T-helper 1 cell treated with Interleukin-12 subunit alpha and Interleukin-12 subunit beta and Interleukin-4 antibody, amounts not matched to agents 30 μg/mL and 1 μg/mL, for 36 hours (primary cell): ENCODE data around the gene UBALD1.
A peak's percentile ranks its signal among the peaks of the same experiment; 100 is the strongest.
"Not testable (repeated sequence)": the region's sequence is repeated elsewhere in the genome, so short reads cannot be mapped to it uniquely, and the experiment has no call there.

Experiments used
- H3K27ac Mint-ChIP-seq: one replicate; pipeline ENCODE4 v1.8.0; 2021; ENCODE audit warnings: mild to moderate bottlenecking, mixed read lengths
- H3K27me3 Mint-ChIP-seq: one replicate; pipeline ENCODE4 v1.8.0; 2021; ENCODE audit warnings: low read depth, mixed read lengths
- H3K36me3 Mint-ChIP-seq: one replicate; pipeline ENCODE4 v1.8.0; 2021; ENCODE audit warnings: low read depth, mixed read lengths
- H3K4me1 Mint-ChIP-seq: one replicate; pipeline ENCODE4 v1.8.0; 2021; ENCODE audit warnings: low read depth, mixed read lengths
- H3K4me3 Mint-ChIP-seq: one replicate; pipeline ENCODE4 v1.8.0; 2021; ENCODE audit warnings: mild to moderate bottlenecking, moderate library complexity, mixed read lengths
- H3K9me3 Mint-ChIP-seq: one replicate; pipeline ENCODE4 v1.8.0; 2021; ENCODE audit warnings: mixed read lengths

The UBALD1 gene

DNA sequence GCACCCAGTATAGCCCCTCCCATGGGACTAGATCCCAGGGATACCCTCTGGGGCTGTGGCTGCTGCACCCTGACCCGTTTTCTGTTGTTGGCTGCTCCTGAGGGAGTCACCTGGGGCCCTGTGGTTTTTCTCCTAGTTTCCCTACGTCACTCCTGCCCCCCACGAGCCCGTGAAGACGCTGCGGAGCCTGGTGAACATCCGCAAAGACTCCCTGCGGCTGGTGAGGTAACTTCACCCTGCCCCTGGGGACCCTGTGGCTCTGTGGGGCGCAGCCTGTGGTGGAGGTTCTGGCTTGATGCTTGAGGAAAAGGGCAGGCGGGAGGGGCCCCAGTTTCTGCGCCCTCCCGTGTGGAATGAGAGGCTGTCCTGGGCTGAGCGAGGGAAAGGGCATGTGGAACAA, 37.1 kb upstream of the UBALD1 start:
- Mint-ChIP-seq H3K4me3 (no peak overlapping the region), H3K4me1 (peaks cover 20% of the 10 kb centered on the region), H3K9me3 (no peaks in the 10 kb centered on the region), H3K27me3 (no peaks in the 10 kb centered on the region), H3K36me3 (peaks cover 19% of the 10 kb centered on the region), H3K27ac (no peak overlapping the region)

DNA sequence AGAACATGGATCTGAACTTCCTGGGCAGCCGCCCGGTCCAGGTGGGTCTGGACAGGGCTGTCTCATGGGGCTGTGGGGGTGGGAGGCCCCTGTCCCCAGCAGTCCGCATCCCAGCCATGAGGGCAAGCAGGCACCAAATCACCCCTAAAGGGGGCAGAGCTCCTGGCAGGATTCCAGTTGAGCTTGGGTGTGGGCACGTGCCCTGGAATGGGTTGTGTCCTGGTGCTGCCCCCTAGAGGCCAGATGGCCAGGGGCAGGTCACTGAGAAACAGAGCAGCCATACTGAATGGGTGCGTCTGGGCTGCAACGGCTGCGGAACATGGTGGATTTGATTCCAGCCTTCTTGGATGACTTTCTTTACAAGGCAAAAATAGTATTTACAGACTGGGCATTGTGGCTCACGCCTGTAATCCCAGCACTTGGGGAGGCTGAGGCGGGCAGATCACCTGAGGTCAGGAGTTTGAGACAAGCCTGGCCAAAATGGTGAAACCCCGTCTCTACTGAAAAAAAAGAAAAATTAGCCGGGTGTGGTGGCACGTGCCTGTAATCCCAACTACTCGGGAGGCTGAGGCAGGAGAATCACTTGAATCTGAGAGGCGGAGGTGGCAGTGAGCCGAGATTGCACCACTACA, 35.9 kb upstream of the UBALD1 start:
- H3K9me3 Mint-ChIP-seq, H3K27me3 Mint-ChIP-seq, H3K4me3 Mint-ChIP-seq: not testable (repeated sequence)
- Mint-ChIP-seq H3K4me1 (peaks cover 20% of the 10 kb centered on the region), H3K36me3 (peaks cover 18% of the 10 kb centered on the region), H3K27ac (peak overlapping the region; percentile 49)

DNA sequence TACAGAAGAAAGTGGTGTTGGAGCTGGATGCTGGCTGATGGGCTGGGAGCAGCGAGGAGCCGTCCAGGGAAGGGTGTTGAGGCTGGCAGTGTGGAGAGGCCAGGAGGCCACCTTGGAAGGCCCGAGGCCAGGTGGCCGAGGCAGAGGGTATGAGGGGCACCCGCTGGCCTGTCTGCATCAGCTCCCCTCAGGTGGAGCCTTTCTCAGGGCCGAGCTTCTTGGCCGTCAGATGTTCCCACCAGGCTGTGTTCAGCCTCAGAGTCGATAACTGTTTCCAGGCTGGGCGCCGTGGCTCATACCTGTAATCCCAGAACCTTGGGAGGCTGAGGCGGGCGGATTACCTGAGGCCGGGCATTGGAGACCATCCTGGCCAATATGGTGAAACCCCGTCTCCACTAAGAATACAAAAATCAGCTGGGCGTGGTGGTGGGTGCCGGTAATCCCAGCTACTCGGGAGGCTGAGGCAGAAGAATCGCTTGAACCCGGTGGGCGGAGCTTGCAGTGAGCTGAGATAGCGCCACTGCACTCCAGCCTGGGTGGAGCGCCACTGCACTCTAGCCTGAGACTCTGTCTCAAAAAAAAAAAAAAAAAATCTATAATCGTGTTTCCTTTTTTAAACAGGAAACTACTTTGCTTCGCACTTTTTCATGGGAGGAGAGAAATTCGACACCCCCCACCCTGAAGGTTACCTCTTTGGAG, 35.2 kb upstream of the UBALD1 start:
- Mint-ChIP-seq H3K4me3 (no peak overlapping the region), H3K9me3 (no peaks in the 10 kb centered on the region), H3K4me1 (peaks cover 20% of the 10 kb centered on the region), H3K36me3 (peaks cover 22% of the 10 kb centered on the region), H3K27me3 (no peaks in the 10 kb centered on the region), H3K27ac (no peak overlapping the region)

DNA sequence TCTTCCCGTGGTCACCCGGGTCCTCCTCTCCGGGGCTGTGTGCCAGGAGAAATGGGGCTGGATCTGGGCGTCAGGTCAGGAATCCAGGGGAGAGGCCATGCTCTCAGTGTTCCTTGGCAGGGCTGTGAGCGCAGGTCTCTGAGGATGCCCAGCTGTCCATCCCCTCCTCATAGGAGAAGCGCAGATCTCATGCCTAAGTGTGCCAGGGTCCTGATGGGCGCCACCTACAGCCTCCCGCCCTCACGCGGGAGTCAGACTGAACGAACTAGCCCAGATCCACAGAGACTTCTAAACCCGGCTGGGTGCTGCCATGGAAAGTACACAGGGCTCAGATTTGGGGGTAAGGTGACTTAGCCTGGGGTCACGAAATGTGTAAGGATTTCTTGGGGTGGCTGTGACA, 34.2 kb upstream of the UBALD1 start:
- Mint-ChIP-seq H3K27me3 (no peaks in the 10 kb centered on the region), H3K36me3 (peaks cover 22% of the 10 kb centered on the region), H3K4me3 (no peak overlapping the region), H3K9me3 (no peaks in the 10 kb centered on the region), H3K4me1 (peaks cover 20% of the 10 kb centered on the region), H3K27ac (peak overlapping the region; percentile 68)

DNA sequence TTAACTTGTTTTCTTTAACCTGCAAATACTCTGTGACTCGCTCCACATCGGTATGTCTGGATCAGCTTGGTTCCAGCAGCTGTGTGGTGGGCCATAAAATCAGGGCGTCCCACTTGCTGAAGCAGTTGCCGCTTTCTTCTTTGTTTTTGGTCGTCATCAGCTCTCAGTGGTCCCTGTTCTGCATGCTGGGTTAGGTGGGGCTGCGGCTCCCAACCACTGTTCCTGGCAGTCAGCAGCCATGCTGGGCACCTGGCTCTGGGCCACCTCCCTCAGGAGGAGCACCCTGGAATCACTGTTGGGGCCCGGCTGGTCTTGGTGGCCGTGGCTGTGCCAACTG, 32.9 kb upstream of the UBALD1 start:
- Mint-ChIP-seq H3K27me3 (no peaks in the 10 kb centered on the region), H3K9me3 (no peaks in the 10 kb centered on the region), H3K4me3 (no peak overlapping the region), H3K27ac (peak overlapping the region; percentile 7), H3K36me3 (peaks cover 18% of the 10 kb centered on the region), H3K4me1 (peaks cover 20% of the 10 kb centered on the region)

DNA sequence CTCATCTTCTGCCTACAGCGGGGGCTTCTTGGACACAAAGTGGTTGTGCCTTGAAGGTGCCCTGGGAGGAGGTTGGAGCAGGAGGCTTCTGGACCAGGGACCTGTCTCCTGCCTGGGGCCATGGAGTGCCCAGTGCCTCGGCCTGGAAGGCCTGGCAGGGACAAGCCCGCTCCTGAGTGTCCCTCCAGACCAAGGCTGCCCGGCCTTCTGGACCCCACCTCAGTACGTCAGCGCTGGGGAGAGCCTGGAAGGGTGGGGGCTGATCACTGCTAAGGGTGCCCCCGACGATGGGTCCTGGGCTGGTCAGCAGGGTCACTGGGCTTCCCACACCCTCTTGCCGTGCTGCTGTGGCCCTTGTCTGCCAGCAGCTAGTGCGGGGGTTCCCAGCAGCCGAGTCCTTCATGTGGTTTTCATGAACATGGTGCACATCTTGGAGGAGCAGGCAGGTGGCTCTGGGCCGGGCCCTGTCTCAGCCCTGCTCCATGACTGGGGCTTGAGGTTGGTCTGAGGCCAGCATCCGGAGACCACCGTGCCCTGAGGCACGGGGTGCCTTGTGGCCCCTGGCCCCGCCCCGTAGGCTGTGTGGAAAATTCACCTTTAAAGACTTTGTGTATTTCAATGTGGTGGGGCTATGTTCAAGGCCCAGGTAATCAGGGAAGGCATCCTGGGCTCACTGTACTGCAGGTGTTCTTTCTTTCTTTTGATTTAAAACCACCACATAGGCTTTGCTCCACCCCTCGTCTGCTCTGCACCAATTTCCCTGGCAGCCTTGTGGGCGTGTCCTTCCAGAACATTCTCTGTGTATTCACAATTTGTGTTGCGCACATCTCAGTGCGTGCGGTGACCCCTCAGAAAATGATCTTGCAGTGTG, 32.3 kb upstream of the UBALD1 start:
- Mint-ChIP-seq H3K4me1 (peaks cover 20% of the 10 kb centered on the region), H3K27ac (no peak overlapping the region)

DNA sequence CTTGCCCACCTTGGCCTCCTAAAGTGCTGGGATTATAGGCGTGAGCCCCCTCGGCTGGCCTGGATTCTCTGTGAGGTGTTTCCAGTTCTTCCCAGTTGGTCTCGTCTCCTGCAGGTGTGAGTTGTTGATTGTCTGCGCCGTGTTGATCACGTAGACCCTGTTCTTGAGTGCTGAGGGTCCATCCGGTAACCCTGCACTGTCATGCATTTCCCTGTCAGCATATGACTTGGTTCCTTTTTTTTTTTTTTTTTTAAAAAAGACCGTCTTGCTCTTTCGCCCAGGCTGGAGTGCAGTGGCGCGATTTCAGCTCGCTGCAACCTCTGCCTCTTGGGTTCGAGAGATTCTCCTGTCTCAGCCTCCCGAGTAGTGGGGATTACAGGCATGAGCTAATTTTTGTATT, 27.2 kb upstream of the UBALD1 start:
- H3K4me3 Mint-ChIP-seq, result no peak overlapping the region

More for the DNA sequence above, 32.3 kb upstream of the UBALD1 start:
- Mint-ChIP-seq H3K27me3 (no peaks in the 10 kb centered on the region), H3K9me3 (no peaks in the 10 kb centered on the region), H3K36me3 (peaks cover 18% of the 10 kb centered on the region), H3K4me3 (no peak overlapping the region)

DNA sequence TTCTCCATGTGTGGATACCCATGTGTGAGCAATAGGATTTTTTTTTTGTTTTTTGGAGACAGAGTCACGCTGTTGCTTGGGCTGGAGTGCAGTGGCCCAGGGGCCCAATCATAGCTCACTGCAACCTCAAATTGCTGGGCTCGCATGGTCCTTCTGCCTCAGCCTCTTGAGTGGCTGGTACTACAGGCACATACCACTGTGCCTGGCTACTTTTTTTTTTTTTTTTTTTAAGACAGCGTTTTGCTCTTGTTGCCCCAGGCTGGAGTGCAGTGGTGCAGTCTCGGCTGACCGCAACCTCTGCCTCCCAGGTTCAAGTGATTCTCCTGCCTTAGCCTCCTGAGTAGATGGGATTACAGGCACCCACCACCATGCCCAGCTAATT, 26.6 kb upstream of the UBALD1 start:
- Mint-ChIP-seq H3K27ac (peak overlapping the region; percentile 34), H3K27me3 (no peaks in the 10 kb centered on the region), H3K36me3 (peaks cover 12% of the 10 kb centered on the region), H3K4me3 (no peak overlapping the region), H3K4me1 (peaks cover 4% of the 10 kb centered on the region), H3K9me3 (no peaks in the 10 kb centered on the region)

More for the DNA sequence above, 27.2 kb upstream of the UBALD1 start:
- Mint-ChIP-seq H3K27me3 (no peaks in the 10 kb centered on the region), H3K27ac (no peak overlapping the region), H3K4me1 (peaks cover 4% of the 10 kb centered on the region), H3K36me3 (peaks cover 10% of the 10 kb centered on the region), H3K9me3 (no peaks in the 10 kb centered on the region)

DNA sequence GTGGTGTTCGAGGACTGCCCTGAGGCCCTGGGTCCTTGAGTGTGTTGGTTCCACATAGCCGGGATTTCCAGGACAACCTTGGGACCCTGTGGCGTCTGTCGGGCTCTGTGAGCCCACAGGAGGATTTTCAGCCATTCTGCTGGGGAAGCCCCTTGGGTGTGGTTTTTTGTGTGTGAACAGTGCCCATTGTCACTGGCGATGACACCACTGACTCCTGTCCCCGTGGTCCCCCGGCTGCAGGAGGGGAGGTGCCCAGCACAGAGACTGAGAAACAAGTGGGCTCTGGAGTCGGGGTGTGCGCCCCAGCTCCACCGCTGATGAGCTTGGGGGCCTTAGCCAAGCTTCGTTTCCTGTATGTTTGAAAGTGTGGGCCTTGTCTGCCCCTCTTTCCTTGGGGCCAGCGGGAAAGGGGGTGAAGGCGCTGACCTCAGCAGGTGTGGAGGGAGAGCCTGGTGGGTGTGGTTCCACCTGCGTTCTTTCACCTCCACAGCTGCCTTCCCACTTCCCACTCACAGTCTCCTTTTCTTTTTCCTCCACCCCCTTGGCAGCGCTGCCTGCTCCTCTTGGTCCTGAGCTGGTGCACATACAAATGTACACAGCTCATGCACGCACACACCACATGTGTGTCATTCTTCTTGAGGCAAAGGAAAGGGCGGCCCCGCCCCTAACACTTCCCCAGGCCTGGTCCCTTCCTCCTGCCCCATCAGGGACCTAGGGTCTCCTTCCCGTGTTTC, 26.1 kb upstream of the UBALD1 start:
- H3K4me1 Mint-ChIP-seq, result peaks cover 4% of the 10 kb centered on the region
- H3K36me3 Mint-ChIP-seq, result peaks cover 12% of the 10 kb centered on the region
- H3K27me3 Mint-ChIP-seq, result no peaks in the 10 kb centered on the region
- H3K9me3 Mint-ChIP-seq, result no peaks in the 10 kb centered on the region
- peak overlapping the region; percentile 34 for H3K27ac Mint-ChIP-seq
- H3K4me3 Mint-ChIP-seq, result no peak overlapping the region

DNA sequence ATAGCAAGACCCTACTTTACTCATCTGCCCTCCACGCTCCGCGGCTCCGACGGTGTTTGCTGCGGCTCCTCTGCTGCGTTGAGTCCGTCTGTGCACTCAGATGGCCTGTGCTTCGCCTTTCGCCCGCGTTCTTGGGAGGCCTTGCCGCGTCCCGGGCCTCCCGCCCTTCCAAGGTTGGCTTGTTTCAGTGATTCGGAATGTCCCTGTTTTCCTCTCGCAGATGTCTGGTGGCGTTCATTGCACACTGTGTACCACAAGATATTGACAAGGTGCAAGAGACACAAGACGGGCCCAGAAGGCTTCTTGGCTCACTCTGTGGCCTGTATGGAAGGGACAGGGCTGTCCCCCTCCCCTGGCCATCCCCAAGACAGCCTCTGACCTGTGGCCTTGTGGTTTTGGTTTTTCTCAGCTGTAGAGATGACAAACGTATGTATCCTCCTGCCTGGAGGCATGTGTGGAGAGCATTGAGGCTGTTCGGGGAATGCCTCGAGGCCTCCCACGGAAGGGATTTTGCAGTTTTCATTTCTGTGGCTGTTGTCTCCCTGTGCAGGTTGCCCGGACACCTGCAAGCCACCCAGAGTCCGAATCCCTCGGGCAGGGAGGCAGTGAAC, 25.3 kb upstream of the UBALD1 start:
- Mint-ChIP-seq H3K4me3 (no peak overlapping the region), H3K4me1 (peaks cover 4% of the 10 kb centered on the region), H3K27me3 (no peaks in the 10 kb centered on the region), H3K27ac (no peak overlapping the region), H3K9me3 (no peaks in the 10 kb centered on the region), H3K36me3 (peaks cover 6% of the 10 kb centered on the region)

DNA sequence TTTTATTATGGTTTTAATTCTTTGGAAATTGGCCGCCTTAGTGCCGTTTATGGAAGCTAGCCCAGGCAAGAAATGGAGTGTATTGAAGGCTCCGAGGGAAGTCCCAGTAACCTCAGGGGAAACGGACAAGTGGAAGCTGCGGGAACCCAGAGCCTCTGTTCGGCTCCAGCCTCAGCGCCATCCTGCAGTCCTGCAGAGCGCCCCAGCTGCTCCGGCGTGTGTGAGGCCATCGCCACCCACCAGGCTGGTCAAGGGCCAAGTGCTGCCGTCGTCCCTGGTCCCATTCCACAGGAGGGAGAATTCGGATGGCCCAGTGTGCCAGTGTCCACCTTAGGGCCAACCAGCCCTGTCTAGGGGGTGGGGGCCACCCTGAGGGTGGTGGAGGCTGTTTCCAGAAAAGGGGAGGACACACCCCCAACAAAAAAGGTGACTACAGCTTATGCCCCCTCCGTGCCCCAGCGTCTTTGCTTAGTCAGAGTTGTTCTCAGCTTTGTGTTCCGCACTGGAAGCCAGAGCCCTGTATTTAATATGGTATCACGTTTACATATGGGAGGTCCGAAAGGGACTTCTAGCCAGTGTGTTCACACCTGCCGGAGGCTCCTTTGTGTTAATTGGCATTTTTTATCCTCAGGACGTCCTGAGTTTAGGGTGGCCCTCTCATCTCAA, 22.9 kb upstream of the UBALD1 start:
- H3K27me3 Mint-ChIP-seq, result no peaks in the 10 kb centered on the region
- no peak overlapping the region for H3K27ac Mint-ChIP-seq
- peaks cover 7% of the 10 kb centered on the region for H3K36me3 Mint-ChIP-seq
- H3K9me3 Mint-ChIP-seq, result no peaks in the 10 kb centered on the region
- no peak overlapping the region for H3K4me3 Mint-ChIP-seq
- peaks cover 4% of the 10 kb centered on the region for H3K4me1 Mint-ChIP-seq

DNA sequence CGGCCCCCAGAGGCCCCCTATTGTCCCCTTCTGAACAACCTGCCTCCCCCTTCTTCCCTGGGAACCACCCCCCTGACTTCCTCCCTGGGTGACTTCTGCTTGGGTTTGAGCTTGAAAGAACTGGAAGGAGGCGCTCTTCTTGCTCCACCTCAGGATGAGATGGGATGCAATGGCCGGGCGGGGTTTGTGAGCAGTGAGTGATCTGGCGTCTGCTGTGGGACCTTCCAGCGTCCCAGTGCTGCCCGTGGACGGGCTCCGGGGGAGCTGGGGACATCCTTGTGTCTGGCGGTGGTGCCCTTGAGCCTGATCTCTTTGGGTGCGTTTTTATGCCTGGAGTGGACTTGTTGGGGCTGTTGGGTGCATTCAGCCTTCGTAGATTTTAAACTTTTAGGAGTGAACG, 21.5 kb upstream of the UBALD1 start:
- Mint-ChIP-seq H3K27me3 (no peaks in the 10 kb centered on the region), H3K4me3 (no peak overlapping the region), H3K9me3 (peaks cover 3% of the 10 kb centered on the region), H3K4me1 (peaks cover 4% of the 10 kb centered on the region), H3K27ac (no peak overlapping the region), H3K36me3 (peaks cover 9% of the 10 kb centered on the region)

DNA sequence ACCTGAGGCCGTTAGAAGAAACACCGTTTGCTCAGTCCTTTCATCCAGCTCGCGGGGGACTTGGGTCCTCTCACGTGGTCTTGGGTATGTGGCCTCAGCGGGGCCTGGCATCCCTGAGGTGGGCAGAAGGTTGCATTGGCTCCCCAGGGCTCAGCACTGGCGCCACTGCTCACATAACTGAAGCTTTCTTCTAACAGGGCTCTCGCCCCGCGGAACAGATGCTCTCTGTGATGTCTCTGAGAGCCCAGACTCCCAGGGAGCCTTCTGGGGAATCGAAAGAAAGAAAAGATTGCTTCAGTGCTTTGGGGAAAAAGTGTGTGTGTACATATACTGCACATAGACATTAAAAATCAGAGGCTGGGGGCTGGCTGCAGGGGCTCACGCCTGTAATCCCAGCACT, 20.1 kb upstream of the UBALD1 start:
- H3K4me1 Mint-ChIP-seq, result no peaks in the 10 kb centered on the region
- H3K4me3 Mint-ChIP-seq, result no peak overlapping the region
- H3K9me3 Mint-ChIP-seq, result peaks cover 5% of the 10 kb centered on the region
- no peaks in the 10 kb centered on the region for H3K27me3 Mint-ChIP-seq
- H3K36me3 Mint-ChIP-seq, result peaks cover 13% of the 10 kb centered on the region
- H3K27ac Mint-ChIP-seq, result no peak overlapping the region
